ENCODE data around the gene ADA.

DNA sequence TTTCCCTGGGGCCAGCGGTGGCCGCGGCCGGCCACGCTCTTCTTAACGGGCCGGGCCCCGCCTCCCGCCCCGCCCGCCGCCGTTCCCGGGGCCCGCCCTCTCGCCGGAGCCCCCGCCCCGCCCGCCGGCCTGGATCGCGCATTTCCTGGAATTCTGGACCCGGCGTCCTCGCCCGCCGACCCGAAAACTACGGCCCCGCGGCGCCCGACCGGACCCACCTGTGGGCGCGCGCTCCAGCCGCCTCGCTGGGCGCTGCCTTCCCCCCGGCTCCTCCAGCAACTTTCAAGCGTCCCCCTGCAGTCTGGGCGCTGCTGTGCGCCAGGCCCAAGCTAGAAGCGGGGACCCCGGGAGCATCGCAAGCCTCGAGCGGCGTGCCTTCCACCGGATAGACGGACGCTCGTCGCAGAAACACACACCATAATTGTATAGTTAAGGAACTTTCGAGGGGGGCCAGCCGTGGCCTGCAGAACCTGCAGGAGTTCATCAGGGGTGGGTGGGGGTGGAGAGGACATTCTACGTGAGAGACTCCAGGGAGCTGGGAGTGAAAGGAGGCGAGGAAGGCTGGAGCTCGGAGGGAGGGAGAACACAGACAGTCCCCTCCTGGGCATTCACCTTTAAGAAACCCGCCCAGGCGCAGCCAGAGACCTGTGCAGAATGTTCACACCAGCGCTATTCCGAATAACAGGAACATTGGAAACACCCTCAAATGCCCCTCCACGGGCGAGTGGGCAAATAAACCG, at the start of gene ADA:
- TF ChIP-seq, protein P1, sequence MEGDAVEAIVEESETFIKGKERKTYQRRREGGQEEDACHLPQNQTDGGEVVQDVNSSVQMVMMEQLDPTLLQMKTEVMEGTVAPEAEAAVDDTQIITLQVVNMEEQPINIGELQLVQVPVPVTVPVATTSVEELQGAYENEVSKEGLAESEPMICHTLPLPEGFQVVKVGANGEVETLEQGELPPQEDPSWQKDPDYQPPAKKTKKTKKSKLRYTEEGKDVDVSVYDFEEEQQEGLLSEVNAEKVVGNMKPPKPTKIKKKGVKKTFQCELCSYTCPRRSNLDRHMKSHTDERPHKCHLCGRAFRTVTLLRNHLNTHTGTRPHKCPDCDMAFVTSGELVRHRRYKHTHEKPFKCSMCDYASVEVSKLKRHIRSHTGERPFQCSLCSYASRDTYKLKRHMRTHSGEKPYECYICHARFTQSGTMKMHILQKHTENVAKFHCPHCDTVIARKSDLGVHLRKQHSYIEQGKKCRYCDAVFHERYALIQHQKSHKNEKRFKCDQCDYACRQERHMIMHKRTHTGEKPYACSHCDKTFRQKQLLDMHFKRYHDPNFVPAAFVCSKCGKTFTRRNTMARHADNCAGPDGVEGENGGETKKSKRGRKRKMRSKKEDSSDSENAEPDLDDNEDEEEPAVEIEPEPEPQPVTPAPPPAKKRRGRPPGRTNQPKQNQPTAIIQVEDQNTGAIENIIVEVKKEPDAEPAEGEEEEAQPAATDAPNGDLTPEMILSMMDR (IDR thresholded peaks at IDR 0.05; ENCODE audit: borderline replicate concordance, extremely low read depth, low read length, poor library complexity, severe bottlenecking) = peak; percentile 25
- TF ChIP-seq EZH2 (IDR thresholded peaks at IDR 0.05; ENCODE audit: borderline replicate concordance, low read depth, low read length, severe bottlenecking) = no peak
